ENCODE measurements around the gene ANKRD45.
"Not testable (repeated sequence)": the region's sequence is repeated elsewhere in the genome, so short reads cannot be mapped to it uniquely, and the experiment has no call there.

ANKRD45 gene

DNA sequence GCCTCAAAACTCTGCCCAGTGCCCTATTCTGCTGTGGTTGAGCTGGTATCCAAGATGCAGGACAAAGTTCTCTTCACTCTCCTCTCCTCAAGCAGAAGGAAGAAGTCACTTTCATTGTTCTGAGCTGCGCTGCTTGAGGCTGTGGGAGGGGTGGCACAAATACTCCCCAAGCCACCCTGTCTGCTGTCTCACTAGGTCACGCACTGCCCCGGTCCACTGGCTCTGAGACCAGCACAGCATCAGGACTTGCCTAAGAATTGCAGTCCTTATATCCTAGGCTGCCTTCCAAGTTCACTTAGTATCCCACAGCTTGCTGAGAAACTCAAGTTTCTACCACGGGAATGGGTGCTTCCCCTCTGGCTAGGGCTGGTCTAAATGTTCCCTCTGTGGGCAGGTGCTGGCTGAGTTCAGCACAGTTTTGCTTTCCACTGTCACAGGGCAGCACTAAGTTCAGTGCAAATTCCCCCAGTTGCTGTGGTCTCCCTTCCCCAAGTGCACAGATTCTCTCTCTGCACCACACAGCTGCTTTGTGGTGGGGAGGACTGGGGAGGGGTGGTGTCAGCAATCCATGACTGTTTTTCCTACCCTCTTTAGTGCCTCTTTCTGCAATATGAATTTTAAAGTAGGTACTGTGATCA, 99.2 kb downstream of the ANKRD45 start:
- in situ Hi-C loops (cut with MboI; ENCODE audit: low pct_unique_long_range_greater_than_20kb, low sequenced_read_pairs, unreplicated experiment): no loop called here
- DNase-seq (ENCODE audit: low spot score): no peak
- TF ChIP-seq, protein P1, sequence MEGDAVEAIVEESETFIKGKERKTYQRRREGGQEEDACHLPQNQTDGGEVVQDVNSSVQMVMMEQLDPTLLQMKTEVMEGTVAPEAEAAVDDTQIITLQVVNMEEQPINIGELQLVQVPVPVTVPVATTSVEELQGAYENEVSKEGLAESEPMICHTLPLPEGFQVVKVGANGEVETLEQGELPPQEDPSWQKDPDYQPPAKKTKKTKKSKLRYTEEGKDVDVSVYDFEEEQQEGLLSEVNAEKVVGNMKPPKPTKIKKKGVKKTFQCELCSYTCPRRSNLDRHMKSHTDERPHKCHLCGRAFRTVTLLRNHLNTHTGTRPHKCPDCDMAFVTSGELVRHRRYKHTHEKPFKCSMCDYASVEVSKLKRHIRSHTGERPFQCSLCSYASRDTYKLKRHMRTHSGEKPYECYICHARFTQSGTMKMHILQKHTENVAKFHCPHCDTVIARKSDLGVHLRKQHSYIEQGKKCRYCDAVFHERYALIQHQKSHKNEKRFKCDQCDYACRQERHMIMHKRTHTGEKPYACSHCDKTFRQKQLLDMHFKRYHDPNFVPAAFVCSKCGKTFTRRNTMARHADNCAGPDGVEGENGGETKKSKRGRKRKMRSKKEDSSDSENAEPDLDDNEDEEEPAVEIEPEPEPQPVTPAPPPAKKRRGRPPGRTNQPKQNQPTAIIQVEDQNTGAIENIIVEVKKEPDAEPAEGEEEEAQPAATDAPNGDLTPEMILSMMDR (IDR thresholded peaks at IDR 0.05; ENCODE audit: extremely low read depth, insufficient read depth, missing control alignments): no peak

DNA sequence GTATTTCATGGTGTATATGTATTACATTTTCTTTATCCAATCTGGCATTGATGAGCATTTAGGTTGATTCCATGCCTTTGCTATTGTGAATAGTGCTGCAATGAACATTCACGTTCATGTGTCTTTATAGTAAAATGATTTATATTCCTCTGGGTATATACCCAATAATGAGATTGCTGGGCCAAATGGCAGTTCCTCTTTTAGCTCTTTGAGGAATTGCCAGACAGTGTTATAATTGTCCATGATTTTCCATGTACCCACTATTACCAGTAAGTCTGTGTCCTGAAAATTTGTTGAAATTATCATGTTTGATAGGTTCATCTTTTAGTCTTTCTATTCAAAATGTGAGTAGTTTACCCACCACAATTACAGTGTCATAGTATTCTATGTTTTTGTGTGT, 101.2 kb downstream of the ANKRD45 start:
- no peak for DNase-seq (ENCODE audit: low spot score)
- in situ Hi-C loops (cut with MboI; ENCODE audit: low pct_unique_long_range_greater_than_20kb, low sequenced_read_pairs, unreplicated experiment): no loop called here
- TF ChIP-seq, protein P1 (IDR thresholded peaks at IDR 0.05; ENCODE audit: extremely low read depth, insufficient read depth, missing control alignments): no peak

DNA sequence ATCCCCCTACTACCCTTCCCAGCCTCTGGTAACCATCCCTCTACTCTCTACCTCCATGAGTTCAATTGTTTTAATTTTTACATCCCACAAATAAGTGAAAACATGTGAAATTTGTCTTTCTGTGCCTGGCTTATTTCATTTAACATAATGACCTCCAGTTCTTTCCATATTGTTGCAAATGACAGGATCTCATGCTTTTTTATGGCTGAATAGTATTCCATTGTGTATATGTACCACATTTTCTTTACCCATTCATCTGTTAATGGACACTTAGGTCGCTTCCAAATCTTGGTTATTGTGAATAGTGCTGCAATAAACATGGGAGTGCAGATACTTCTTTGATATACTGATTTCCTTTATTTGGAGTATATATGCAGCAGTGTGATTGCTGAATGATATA, 105.8 kb downstream of the ANKRD45 start:
- in situ Hi-C loops (cut with MboI; ENCODE audit: low pct_unique_long_range_greater_than_20kb, low sequenced_read_pairs, unreplicated experiment); DNase-seq (ENCODE audit: low spot score): not testable (repeated sequence)

DNA sequence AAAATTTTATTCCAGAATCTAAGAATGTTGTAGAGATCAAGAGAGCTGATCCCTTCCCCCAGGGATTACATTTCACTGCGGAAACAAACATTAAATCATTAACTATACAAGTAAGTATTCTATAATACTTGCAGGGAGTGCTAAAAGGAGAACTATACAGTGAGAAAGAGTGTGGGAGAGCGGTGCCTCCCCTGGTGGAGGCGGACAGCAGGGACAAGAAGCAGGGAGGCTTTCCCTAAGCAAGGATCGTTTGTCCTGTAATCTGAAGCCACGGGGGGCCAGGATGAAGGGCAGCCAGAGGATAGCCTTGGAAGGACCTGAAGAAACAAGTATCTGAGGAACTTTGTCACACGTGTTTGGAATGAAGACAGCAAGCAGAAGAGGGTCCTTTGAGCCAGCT, 106.8 kb downstream of the ANKRD45 start:
- TF ChIP-seq, protein P1 (IDR thresholded peaks at IDR 0.05; ENCODE audit: extremely low read depth, insufficient read depth, missing control alignments): no peak
- in situ Hi-C loops (cut with MboI; ENCODE audit: low pct_unique_long_range_greater_than_20kb, low sequenced_read_pairs, unreplicated experiment): no loop called here
- DNase-seq (ENCODE audit: low spot score): no peak

DNA sequence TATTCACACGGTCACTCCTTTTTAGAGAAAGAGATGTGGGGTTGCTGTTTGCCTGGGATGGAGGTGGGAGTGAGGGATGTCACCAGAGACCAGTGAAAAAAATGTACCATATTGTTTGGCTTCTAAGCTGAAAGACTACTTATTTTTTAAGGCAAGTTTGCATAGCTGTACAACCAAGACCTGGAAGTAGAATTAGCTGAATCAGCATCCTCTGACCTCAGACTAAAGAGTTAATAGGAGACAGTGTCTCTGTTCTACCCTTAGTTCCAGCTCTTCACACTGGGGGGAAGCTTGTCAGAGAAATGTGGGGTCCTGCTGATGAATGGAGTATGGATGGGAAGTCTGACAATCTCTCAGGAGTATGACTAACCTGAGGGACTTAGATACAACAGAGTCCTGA, 108.4 kb downstream of the ANKRD45 start:
- no peak for DNase-seq (ENCODE audit: low spot score)
- in situ Hi-C loops (cut with MboI; ENCODE audit: low pct_unique_long_range_greater_than_20kb, low sequenced_read_pairs, unreplicated experiment): no loop called here
- TF ChIP-seq, protein P1 (IDR thresholded peaks at IDR 0.05; ENCODE audit: extremely low read depth, insufficient read depth, missing control alignments): no peak

DNA sequence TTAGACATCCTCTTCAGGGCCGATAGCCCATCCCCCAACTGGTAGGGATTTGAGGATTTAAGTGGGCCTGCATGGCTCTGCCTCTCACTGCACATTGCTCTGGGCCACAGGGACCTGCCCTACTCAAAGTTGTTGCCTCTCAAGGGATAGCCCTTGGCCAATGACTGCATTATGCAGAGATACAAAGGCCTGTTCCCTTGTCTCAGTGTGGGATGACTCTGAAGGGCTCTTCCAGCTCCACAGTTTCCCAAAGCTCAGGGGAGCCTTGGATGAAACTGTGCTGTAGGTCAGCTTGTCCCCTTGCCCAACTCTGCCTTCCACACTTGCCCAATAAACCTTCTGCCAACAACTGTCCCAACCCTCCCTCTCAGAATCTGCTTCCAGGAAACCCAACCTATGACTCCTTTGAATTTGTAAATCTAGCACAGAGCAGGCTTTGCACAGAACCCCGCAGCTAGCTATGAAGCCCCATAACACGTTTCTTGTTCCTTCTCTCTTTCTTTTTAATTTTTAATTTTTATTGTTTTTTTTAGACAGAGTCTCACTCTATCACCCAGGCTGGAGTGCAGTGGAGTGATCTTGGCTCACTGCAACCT, 109.3 kb downstream of the ANKRD45 start:
- TF ChIP-seq, protein P1 (IDR thresholded peaks at IDR 0.05; ENCODE audit: extremely low read depth, insufficient read depth, missing control alignments): no peak
- no peak for DNase-seq (ENCODE audit: low spot score)
- in situ Hi-C loops (cut with MboI; ENCODE audit: low pct_unique_long_range_greater_than_20kb, low sequenced_read_pairs, unreplicated experiment): no loop called here

Data from GM13977 (cell line).